Activated T-helper 1 cell treated with anti-CD3 and anti-CD28 coated beads, Interleukin-2, amount 50 U/mL, for 16 hours (primary cell): ENCODE measurements around the gene IGBP1.
"Not testable (repeated sequence)": the region's sequence is repeated elsewhere in the genome, so short reads cannot be mapped to it uniquely, and the experiment has no call there.

Source experiments
- DNase-seq, 2 donors: peaks; one replicate each; pipeline ENCODE4 v3.0.0-alpha.2; 2020; ENCODE audit warnings: low read depth in 1 of 2, low spot score in 1 of 2

Gene IGBP1

GRCh38 chrX:70166601-70167590 is 33.6 kb downstream of the IGBP1 start:
- DNase-seq = no peak

GRCh38 chrX:70168238-70169188 is 35.3 kb downstream of the IGBP1 start:
- no peak for DNase-seq

- DNase-seq = no peak
These were observed 36.0 kb downstream of the IGBP1 start for GRCh38 chrX:70169281-70169680.

- no peak for DNase-seq
These were observed 38.4 kb downstream of the IGBP1 start for GRCh38 chrX:70171624-70172023.

- DNase-seq = no peak
These were observed 39.0 kb downstream of the IGBP1 start for GRCh38 chrX:70172221-70172620.

GRCh38 chrX:70172964-70173363 is 39.7 kb downstream of the IGBP1 start:
- DNase-seq = no peak

- DNase-seq = no peak
These were observed 41.5 kb downstream of the IGBP1 start for GRCh38 chrX:70174754-70175153.

GRCh38 chrX:70175338-70175737 is 42.1 kb downstream of the IGBP1 start:
- no peak for DNase-seq

GRCh38 chrX:70176938-70177533 is 43.8 kb downstream of the IGBP1 start, which contains the start of gene DGAT2L6:
TSS of gene DGAT2L6 (plus strand) at chrX:70177483. CDS start at chrX:70177583, 100 bp downstream.
- DNase-seq = no peak

GRCh38 chrX:70183091-70183490 is 49.8 kb downstream of the IGBP1 start:
- no peak for DNase-seq

- no peak for DNase-seq
These were observed 57.0 kb downstream of the IGBP1 start for GRCh38 chrX:70190225-70190624.

- DNase-seq = peak; percentile 12 to 27
These were observed 63.9 kb downstream of the IGBP1 start for GRCh38 chrX:70196961-70197720.

GRCh38 chrX:70201732-70202131 is 68.5 kb downstream of the IGBP1 start:
- no peak for DNase-seq

- no peak for DNase-seq
These were observed 75.2 kb downstream of the IGBP1 start for GRCh38 chrX:70208479-70208878.

- DNase-seq = not testable (repeated sequence)
These were observed 76.3 kb downstream of the IGBP1 start for GRCh38 chrX:70209570-70209969.
